ENCODE results near the gene ERGIC1.

Gene ERGIC1

GRCh38 chr5:173001229-173001841, 167.3 kb downstream of the ERGIC1 start:
- peak overlapping the region; percentile 70; the same call in 1 of the 2 replicates for H3K27ac ChIP-seq (ENCODE audit: low read length)
- no peaks in the 10 kb centered on the region for H3K27me3 ChIP-seq (replicated peaks; ENCODE audit: insufficient read depth, low read length)
- no peaks in the 10 kb centered on the region for H3K9me2 ChIP-seq (replicated peaks; ENCODE audit: insufficient read depth, low read length)
- peak overlapping the region; percentile 20 for H3K4me3 ChIP-seq (ENCODE audit: low read length)
- no peak for TF ChIP-seq CTCF (IDR thresholded peaks at IDR 0.05; ENCODE audit: low read length)
- no peak for TF ChIP-seq EZH2phosphoT487 (IDR thresholded peaks at IDR 0.05; ENCODE audit: low read length)
- no peak for TF ChIP-seq EZH2 (optimal IDR thresholded peaks at IDR 0.05; ENCODE audit: low read depth, low read length)
- H2AFZ ChIP-seq (ENCODE audit: low read length): no peak overlapping the region
- peak; percentile 85 for DNase-seq
- H3K9me3 ChIP-seq (replicated peaks; ENCODE audit: insufficient read depth, low read length): no peaks in the 10 kb centered on the region
- H3K9ac ChIP-seq (ENCODE audit: low read length): peak overlapping the region; percentile 24; the same call in 1 of the 2 replicates
- H4K20me1 ChIP-seq (ENCODE audit: insufficient read depth, low read length): 0 out of 2 replicates have a peak, but pooled peaks cover 10% of the 10 kb centered on the region
- peak overlapping the region; percentile 48 for H3K4me2 ChIP-seq (ENCODE audit: low read depth, low read length)
- peaks cover 99% of the 10 kb centered on the region for H3K79me2 ChIP-seq (ENCODE audit: low read length)
- peaks cover 28% of the 10 kb centered on the region for H3F3A ChIP-seq (ENCODE audit: insufficient read depth, low read length)
- H3K4me1 ChIP-seq (ENCODE audit: low read length): peaks cover 34% of the 10 kb centered on the region
- no peaks in the 10 kb centered on the region; the same call in 1 of the 2 replicates for H3K36me3 ChIP-seq (replicated peaks; ENCODE audit: insufficient read depth, low read length)
